Activated naive CD4-positive, alpha-beta T cell treated with anti-CD3 and anti-CD28 coated beads, Interleukin-2, amount 50 U/mL, for 72 hours (primary cell): ENCODE data around the gene TNRC6C. TPM values are rescaled to one million over a fixed set of nuclear protein-coding genes. Genes with fewer than 3 reads are reported as not detected.
A peak's percentile ranks its signal among the peaks of the same experiment; 100 is the strongest.
"Not testable (repeated sequence)": the region's sequence is repeated elsewhere in the genome, so short reads cannot be mapped to it uniquely, and the experiment has no call there.

ENCODE experiments used
- ATAC-seq, 2 donors: fragments of 150-1000 bp; cut with Tn5 transposase; 2 replicates each; pipeline ENCODE4 v1.10.0; 2021; ENCODE audit warnings: mild to moderate bottlenecking in 2 of 2, moderate library complexity in 2 of 2
- DNase-seq, 2 donors: peaks; one replicate each; pipeline ENCODE4 v3.0.0; 2021 to 2022; ENCODE audit warnings: low spot score in 2 of 2
- H3K27ac Mint-ChIP-seq, 2 donors: one replicate each; pipeline ENCODE4 v1.8.0; 2022; ENCODE audit warnings: mild to moderate bottlenecking in 2 of 2, mixed read lengths in 2 of 2
- H3K36me3 Mint-ChIP-seq, 2 donors: one replicate each; pipeline ENCODE4 v1.8.0; 2022; ENCODE audit warnings: mixed read lengths in 2 of 2
- H3K9me3 Mint-ChIP-seq, 2 donors: one replicate each; pipeline ENCODE4 v1.8.0; 2022; ENCODE audit warnings: mixed read lengths in 2 of 2
- total RNA-seq, 2 donors: library from RNA; stranded (reverse); gene quantifications; one replicate each; pipeline ENCODE4 v1.2.3, GENCODE V29; 2022

The TNRC6C gene
- total RNA-seq, 2 donors from 2014 or later = 13.4 to 28.8 TPM

DNA sequence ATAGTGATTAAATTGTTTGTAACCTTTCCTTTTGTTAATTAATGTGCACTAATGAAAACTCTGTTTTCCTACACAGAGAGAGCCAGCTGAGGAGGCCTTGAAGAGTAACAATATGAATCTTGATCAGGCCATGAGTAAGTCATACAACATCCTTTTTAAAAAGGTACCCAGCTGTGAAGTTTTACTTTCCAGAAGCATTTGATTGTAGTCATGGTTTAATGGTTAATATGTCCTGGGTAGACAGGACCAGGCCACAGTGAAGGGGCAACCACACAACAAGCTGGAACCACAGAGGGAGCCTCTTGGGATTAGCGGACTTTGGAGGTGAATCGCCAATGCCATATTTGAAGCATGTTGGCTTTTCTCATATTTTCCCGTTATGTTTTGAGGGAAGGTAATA is 114.5 kb downstream of the TNRC6C start:
- no peaks in the 10 kb centered on the region for H3K36me3 Mint-ChIP-seq
- DNase-seq = no peak
- no peak for ATAC-seq
- H3K9me3 Mint-ChIP-seq = no peaks in the 10 kb centered on the region
- H3K27ac Mint-ChIP-seq = peak overlapping the region in 1 of 2 donors; percentile 13

DNA sequence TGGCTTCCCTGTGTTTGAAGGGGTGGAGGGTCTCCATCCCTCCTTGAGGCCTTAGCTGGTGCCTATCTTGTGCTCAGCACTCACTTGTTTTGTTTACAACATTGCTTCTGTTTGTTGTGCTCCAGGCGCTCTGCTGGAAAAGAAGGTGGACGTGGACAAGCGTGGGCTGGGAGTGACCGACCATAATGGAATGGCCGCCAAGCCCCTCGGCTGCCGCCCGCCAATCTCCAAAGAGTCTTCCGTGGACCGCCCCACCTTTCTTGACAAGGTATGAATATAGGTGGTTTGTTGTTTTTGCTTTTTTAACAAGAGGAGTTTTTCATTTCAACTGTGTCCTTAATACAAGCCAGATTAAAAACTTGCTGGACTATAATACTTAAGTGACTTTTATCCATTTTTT is 116.5 kb downstream of the TNRC6C start:
- H3K36me3 Mint-ChIP-seq = no peaks in the 10 kb centered on the region
- DNase-seq (no peak), ATAC-seq (no peak)
- peak overlapping the region in 1 of 2 donors; percentile 26 for H3K27ac Mint-ChIP-seq
- no peaks in the 10 kb centered on the region for H3K9me3 Mint-ChIP-seq

DNA sequence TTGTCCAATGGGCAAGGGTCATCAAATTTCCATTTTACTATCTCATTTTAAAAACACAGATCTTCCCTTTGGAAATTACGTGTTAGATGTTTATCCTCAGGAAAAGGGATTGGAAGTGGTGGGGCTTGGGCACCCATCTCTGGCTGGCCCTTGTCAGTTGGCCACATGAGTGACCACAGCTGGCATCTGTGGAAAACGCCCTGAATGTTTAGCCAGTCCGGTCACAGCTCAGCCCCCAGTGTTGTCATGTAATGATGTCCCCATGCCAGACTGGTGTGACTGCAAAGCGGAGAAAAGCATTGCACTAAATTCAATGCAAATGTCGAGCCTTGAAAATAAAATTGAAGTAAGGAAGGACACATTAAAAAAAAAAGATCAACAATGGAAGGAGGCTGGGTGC is 117.0 kb downstream of the TNRC6C start:
- H3K27ac Mint-ChIP-seq = peak overlapping the region in 1 of 2 donors; percentile 60
- no peak for ATAC-seq
- H3K9me3 Mint-ChIP-seq = no peaks in the 10 kb centered on the region
- H3K36me3 Mint-ChIP-seq = no peaks in the 10 kb centered on the region
- no peak for DNase-seq

DNA sequence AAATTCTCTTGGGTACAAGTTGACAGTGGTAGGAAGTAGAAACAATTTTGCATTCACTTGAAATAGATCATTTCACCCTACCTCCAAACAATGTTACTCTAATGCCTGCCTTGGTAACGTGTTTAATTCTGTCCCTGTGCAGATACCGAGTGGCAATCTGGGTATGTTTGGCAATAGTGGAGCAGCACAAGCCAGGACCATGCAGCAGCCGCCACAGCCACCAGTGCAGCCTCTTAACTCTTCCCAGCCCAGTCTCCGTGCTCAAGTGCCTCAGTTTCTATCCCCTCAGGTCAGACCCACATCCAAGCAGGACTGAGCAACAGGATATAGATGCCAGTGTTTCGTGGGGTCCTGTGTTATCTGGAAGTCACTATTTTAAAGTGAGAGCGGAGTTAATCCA is 120.8 kb downstream of the TNRC6C start:
- ATAC-seq = no peak
- DNase-seq = no peak
- Mint-ChIP-seq H3K27ac (peak overlapping the region in 1 of 2 donors; percentile 37), H3K9me3 (no peaks in the 10 kb centered on the region), H3K36me3 (no peaks in the 10 kb centered on the region)

DNA sequence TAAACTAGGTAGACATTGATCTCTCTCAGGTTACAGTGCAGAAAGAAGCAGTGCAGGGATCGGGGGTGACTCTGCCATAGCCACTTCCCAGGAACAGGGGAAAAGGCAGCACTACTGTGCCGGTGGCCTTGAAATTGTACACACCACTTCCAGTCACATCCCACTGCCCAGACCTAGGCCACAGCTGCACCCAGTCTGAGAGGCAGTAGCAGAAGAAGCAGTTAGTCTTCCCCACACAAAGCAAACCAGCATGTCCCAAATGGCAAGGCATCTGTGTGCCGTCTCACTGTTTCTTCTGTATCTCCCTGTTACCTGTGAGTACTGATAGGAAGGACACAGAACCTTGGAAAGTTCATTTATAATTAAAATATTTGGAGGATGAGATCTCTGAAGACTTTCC is 123.0 kb downstream of the TNRC6C start:
- no peak for DNase-seq
- Mint-ChIP-seq H3K27ac (peak overlapping the region in 1 of 2 donors; percentile 67), H3K36me3 (peaks cover 0 to 3% of the 10 kb centered on the region in 2 donors), H3K9me3 (no peaks in the 10 kb centered on the region)
- ATAC-seq = no peak

DNA sequence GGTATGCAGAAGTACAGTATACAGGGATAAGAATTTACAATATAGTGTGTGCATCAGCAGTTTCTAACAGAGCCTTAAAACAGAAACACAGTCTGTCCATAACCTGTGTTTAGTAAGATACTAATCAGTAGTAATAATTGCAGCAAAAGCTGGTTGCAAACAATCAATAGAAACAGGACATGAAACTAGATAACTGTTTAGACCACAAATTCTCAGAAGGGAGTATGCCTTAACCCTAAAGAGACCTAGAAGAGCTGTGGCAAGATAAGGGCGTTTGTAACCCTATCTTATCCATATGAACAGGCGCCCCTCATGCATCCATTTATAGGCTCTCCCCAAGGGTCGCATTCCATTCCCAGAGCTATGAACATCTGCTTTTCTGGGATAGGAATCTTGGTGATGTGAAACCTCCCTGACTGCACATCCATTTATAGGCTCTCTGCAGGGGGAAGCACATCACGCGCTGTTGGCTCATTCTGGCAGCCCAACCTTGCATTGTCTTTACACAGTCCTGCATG is 123.9 kb downstream of the TNRC6C start:
- DNase-seq, H3K36me3 Mint-ChIP-seq, ATAC-seq, H3K27ac Mint-ChIP-seq, H3K9me3 Mint-ChIP-seq: not testable (repeated sequence)

DNA sequence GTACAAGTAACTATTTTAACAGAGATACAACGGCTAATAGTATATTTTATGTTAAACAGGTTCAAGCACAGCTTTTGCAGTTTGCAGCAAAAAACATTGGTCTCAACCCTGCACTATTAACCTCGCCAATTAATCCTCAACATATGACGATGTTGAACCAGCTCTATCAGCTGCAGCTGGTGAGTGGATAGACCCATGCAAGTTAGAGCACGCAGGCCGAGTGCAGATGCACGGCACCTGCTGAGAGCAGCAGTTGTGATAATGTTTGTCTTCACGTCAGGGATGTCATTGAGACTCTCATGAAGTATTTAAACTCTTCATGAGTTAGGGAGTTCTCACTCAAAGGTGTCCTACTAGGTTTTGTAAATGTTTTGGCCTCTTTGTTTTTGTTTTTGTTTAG is 124.5 kb downstream of the TNRC6C start:
- DNase-seq (no peak), ATAC-seq (no peak)
- peaks cover 0 to 7% of the 10 kb centered on the region in 2 donors for H3K36me3 Mint-ChIP-seq
- no peak overlapping the region for H3K27ac Mint-ChIP-seq
- no peaks in the 10 kb centered on the region for H3K9me3 Mint-ChIP-seq

DNA sequence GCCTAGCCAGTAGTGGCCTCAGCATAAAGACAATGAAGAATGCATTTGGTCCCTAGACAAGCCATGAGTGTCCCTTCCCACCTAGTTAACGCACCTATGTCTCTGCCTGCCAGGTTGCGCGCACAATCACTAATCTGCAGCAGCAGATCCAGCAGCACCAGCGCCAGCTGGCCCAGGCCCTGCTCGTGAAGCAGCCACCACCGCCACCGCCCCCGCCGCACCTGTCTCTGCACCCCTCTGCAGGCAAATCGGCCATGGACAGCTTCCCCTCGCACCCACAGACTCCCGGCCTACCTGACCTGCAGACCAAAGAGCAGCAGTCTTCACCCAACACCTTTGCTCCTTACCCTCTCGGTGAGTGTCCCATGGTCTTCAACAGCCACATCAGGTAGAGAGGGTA is 128.2 kb downstream of the TNRC6C start:
- ATAC-seq (no peak), DNase-seq (no peak)
- Mint-ChIP-seq H3K9me3 (no peaks in the 10 kb centered on the region), H3K27ac (peak overlapping the region in 1 of 2 donors; percentile 90), H3K36me3 (peaks cover 0 to 7% of the 10 kb centered on the region in 2 donors)

DNA sequence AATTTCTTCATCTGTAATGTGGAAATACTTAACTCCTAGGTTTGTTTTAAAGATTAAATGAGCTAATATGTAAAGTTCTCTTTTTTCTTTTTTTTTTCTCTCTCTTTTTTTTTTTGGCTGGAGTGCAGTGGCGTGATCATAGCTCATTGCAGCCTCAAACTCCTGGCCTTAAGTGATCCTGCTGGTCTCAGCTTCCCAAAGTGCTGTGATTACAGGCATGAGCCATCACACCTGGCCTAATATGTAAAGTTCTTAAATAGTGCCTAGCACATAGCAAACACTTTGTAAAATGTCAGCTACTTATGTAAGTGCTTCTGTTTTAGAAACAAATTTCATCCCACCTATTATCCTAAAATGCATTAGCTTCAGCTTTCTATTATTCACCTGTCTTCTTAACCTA is 130.0 kb downstream of the TNRC6C start:
- DNase-seq (no peak), ATAC-seq (no peak)
- H3K9me3 Mint-ChIP-seq = no peaks in the 10 kb centered on the region
- H3K36me3 Mint-ChIP-seq = peaks cover 0 to 13% of the 10 kb centered on the region in 2 donors
- peak overlapping the region in 1 of 2 donors; percentile 48 for H3K27ac Mint-ChIP-seq

DNA sequence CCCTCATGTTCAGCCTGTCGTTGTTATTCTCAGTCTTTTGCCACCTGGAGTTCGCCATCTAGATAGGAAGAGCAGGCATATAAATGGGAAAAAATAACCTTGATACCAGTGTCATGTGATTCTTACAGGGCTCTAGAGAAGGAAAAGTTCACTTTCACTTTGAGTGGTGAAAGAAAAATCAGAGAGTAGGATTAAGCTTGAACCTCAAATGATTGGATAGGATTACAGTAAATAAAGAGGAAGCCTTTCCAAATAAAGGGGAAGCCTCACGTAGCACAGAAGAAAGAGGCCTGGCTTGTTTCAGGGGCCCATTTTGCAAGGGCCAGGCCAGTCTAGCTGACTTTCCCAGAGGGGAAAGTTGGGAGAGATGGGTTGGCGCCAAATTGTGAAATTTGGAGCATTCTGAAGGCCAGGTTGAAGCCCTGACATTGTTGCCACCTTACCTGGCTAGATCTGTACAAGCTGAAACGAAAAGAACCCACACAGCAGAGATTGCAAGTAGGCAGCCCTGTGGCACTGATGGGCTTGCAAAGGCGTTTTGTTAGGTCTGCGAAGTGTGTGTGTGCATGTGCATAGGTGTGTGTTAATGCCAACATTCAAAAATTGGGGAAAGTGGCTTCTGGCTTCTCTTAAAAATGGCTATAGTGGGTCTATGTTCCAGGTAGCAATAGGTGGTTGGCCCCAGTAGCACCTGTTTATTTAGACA is 131.2 kb downstream of the TNRC6C start:
- ATAC-seq = no peak
- Mint-ChIP-seq H3K9me3 (no peaks in the 10 kb centered on the region), H3K36me3 (peaks cover 3 to 13% of the 10 kb centered on the region in 2 donors)

DNA sequence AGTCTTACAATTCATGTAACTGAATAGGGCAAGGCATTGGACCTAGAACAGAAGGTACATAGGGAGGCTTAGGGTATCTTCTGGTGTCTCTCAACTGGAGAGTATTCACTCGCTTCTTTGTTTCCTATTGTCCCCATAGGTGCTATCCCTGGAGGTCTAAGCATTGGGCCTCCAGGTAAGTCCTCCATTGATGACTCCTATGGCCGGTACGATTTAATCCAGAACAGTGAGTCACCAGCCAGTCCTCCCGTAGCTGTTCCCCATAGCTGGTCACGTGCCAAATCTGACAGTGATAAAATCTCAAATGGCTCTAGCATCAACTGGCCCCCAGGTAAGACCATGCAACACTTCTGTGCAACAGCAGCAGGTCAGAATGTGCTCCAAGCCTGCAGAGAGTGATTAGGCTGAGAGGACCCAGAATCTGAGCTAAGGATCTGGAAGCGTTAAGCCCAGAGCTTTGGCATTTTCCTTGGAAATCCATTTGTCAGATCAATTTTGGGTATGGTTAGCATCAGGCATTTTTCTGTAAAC is 134.4 kb downstream of the TNRC6C start:
- no peaks in the 10 kb centered on the region for H3K9me3 Mint-ChIP-seq
- DNase-seq (no peak), ATAC-seq (no peak)
- peak overlapping the region in 1 of 2 donors; percentile 65 for H3K27ac Mint-ChIP-seq
- peaks cover 6% of the 10 kb centered on the region in 2 donors for H3K36me3 Mint-ChIP-seq

More for the DNA sequence above, 131.2 kb downstream of the TNRC6C start:
- peak overlapping the region; percentile 39 to 65 for H3K27ac Mint-ChIP-seq
- DNase-seq = no peak

DNA sequence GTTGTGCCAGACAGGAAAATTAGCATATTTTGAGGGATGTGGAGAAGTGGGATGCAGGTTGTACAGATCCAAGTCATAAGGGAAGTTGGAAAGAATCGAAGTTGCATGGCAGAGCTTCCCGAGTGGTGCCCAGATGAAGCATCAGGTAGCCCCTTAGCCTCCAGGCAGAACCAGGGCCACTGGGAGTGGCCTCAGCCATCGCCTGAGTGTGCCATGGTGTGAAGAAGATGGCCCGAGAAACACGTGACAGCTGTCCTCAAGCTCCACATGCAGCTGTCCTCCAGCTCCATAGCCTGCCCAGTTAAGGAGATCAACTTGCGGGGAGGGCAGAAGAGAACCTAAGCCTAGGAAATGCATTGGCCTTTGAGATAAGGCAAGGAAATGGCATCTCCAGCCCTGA is 136.5 kb downstream of the TNRC6C start:
- no peak for ATAC-seq
- peaks cover 17 to 20% of the 10 kb centered on the region in 2 donors for H3K36me3 Mint-ChIP-seq
- peak overlapping the region; percentile 21 to 25 for H3K27ac Mint-ChIP-seq
- H3K9me3 Mint-ChIP-seq = no peaks in the 10 kb centered on the region
- DNase-seq = no peak

DNA sequence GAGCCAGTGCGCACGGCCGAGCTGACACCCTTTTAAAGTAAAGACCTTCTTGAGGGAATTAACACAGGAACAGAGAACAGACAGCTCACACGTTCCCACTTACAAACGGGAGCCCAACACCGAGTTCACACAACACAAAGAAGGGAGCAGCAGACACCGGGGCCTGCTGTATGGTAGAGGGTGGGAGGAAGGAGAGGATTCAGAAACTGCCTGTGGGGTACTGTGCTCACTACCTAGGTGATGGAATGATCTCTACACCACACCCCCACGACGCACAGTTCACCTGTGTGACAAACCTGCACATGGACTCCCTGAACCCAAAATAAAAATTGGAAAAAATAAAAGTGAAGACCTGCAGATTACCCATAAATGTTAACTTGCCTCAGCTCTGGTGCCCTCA is 137.6 kb downstream of the TNRC6C start:
- Mint-ChIP-seq H3K9me3 (no peaks in the 10 kb centered on the region), H3K36me3 (peaks cover 17 to 28% of the 10 kb centered on the region in 2 donors), H3K27ac (peak overlapping the region; percentile 12 to 21)
- DNase-seq = no peak
- no peak for ATAC-seq

DNA sequence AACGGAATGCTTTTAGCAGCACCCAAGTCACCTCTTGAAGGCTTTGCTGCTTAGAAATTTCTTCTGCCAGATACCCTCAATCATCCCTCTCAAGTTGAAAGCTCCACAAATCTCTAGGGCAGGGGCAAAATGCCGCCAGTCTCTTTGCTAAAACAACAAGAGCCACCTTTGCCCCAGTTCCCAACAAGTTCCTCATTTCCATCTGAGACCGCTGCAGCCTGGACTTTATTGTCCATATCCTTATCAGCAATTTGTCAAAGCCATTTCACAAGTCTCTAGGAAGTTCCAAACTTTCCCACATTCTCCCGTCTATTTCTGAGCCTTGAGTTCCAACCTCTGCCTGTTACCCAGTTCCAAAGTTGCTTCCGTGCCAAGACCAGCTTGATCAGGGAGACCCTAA is 142.6 kb downstream of the TNRC6C start:
- DNase-seq = no peak
- Mint-ChIP-seq H3K36me3 (peaks cover 12 to 24% of the 10 kb centered on the region in 2 donors), H3K27ac (peak overlapping the region; percentile 23 to 70), H3K9me3 (no peaks in the 10 kb centered on the region)
- ATAC-seq = no peak

DNA sequence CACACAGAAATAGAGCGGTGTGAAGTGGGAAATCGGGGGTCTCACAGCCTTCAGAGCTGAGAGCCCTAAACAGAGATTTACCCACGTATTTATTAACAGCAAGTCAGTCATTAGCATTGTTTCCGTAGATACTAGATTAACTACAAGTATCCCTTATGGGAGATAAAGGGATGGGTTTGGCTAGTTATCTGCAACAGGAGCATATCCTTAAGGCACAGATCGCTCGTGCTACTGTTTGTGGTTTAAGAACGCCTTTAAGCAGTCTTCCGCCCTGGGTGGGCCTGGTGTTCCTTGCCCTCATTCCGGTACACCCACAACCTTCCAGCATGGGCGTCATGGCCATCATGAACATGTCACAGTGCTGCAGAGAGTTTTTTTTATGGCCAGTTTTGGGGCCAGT is 143.0 kb downstream of the TNRC6C start:
- DNase-seq = no peak
- Mint-ChIP-seq H3K9me3 (no peaks in the 10 kb centered on the region), H3K36me3 (peaks cover 12 to 24% of the 10 kb centered on the region in 2 donors), H3K27ac (peak overlapping the region; percentile 23 to 70)
- ATAC-seq = no peak

DNA sequence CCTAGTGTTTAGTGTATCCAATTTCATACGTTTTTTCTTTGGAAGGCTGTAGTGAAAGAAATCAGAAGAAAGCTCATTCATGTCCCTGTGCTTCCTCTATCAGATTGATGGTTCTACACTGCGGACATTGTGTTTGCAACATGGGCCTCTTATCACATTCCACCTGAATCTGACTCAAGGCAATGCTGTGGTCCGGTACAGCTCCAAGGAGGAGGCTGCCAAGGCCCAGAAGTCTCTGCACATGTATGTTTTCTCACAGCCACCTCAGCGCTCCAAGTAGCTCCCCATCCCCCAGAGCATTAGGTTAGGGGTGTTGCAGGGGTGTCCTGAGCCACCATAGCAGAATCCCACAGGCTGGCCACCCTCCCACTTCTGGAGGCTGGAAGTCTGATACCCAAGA is 144.8 kb downstream of the TNRC6C start:
- H3K27ac Mint-ChIP-seq = peak overlapping the region in 1 of 2 donors; percentile 2
- H3K36me3 Mint-ChIP-seq = peaks cover 7 to 24% of the 10 kb centered on the region in 2 donors
- no peak for ATAC-seq
- no peak for DNase-seq
- no peaks in the 10 kb centered on the region for H3K9me3 Mint-ChIP-seq

DNA sequence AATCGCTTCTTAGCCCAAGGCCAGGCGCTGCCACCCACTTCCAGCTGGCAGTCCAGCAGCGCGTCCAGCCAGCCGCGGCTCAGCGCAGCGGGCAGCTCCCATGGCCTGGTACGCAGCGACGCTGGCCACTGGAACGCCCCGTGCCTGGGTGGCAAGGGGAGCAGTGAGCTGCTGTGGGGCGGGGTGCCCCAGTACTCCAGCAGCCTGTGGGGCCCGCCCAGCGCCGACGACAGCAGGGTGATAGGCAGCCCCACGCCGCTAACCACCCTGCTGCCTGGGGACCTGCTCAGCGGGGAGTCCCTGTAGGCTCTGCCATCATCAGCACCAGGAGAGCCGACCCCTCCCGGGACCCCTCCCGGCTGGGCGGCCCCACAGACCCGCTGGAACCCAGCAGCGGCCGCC is 146.0 kb downstream of the TNRC6C start:
- Mint-ChIP-seq H3K27ac (no peak overlapping the region), H3K9me3 (no peaks in the 10 kb centered on the region), H3K36me3 (peaks cover 0 to 15% of the 10 kb centered on the region in 2 donors)
- ATAC-seq (no peak), DNase-seq (no peak)

DNA sequence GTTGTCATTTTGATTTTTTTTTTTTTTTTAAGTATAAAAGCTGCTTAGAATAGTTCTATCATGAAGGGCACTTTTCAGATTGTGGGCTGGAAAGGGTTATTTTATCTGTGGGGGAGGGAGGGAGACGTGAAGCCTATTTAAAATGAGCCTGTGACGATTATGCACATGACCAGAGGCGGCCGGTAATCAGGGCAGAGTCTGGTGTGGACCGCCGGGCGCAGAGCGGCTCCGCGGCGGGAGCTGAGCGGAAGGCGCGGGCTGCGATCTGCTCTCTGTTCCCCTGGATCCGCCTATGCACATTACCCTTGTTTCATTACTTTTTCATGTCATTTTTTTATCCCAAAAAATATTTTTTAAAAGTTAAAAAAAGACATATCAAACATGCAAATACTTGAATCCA is 146.6 kb downstream of the TNRC6C start:
- H3K36me3 Mint-ChIP-seq = peaks cover 0 to 9% of the 10 kb centered on the region in 2 donors
- DNase-seq = no peak
- ATAC-seq = no peak

More for the DNA sequence above, 146.6 kb downstream of the TNRC6C start:
- H3K9me3 Mint-ChIP-seq = no peaks in the 10 kb centered on the region
- peak overlapping the region in 1 of 2 donors; percentile 84 for H3K27ac Mint-ChIP-seq
